T-helper 22 cell (primary cell): ENCODE data around the gene APOBEC3C.
"Not testable (repeated sequence)": the region's sequence is repeated elsewhere in the genome, so short reads cannot be mapped to it uniquely, and the experiment has no call there.

ENCODE experiments used
- DNase-seq: peaks from one replicate; pipeline ENCODE4 v3.0.0-alpha.2; 2020; ENCODE audit warnings: low read depth

The APOBEC3C gene

GRCh38 chr22:39024519-39025308, 10.7 kb downstream of the APOBEC3C start:
- DNase-seq = no peak

- DNase-seq = no peak
Measured at GRCh38 chr22:39026509-39027150, 12.6 kb downstream of the APOBEC3C start.

GRCh38 chr22:39027717-39028116, 13.7 kb downstream of the APOBEC3C start:
- no peak for DNase-seq

GRCh38 chr22:39028281-39028680, 14.2 kb downstream of the APOBEC3C start:
- no peak for DNase-seq

- DNase-seq = no peak
Measured at GRCh38 chr22:39029227-39029626, 15.2 kb downstream of the APOBEC3C start.

GRCh38 chr22:39030705-39031104, 16.6 kb downstream of the APOBEC3C start:
- no peak for DNase-seq

- DNase-seq = not testable (repeated sequence)
Measured at GRCh38 chr22:39031434-39032295, 17.6 kb downstream of the APOBEC3C start.

GRCh38 chr22:39037071-39037470, 23.0 kb downstream of the APOBEC3C start:
- DNase-seq = not testable (repeated sequence)

GRCh38 chr22:39039306-39040126, 25.5 kb downstream of the APOBEC3C start:
- DNase-seq = no peak

- DNase-seq = not testable (repeated sequence)
Measured at GRCh38 chr22:39040155-39040537, 26.1 kb downstream of the APOBEC3C start.

- peak; percentile 35 for DNase-seq
Measured at GRCh38 chr22:39040538-39041296, 26.7 kb downstream of the APOBEC3C start, which contains the start of gene APOBEC3F. TSS of gene APOBEC3F (plus strand) at chr22:39040864. CDS start at chr22:39040961, 97 bp downstream.

- DNase-seq = no peak
Measured at GRCh38 chr22:39041908-39042307, 27.9 kb downstream of the APOBEC3C start.

GRCh38 chr22:39043063-39043462, 29.0 kb downstream of the APOBEC3C start:
- not testable (repeated sequence) for DNase-seq

- DNase-seq = not testable (repeated sequence)
Measured at GRCh38 chr22:39045136-39045535, 31.1 kb downstream of the APOBEC3C start.

- DNase-seq = not testable (repeated sequence)
Measured at GRCh38 chr22:39049486-39049885, 35.4 kb downstream of the APOBEC3C start.

GRCh38 chr22:39051844-39052495, 37.9 kb downstream of the APOBEC3C start:
- not testable (repeated sequence) for DNase-seq

GRCh38 chr22:39055658-39056057, 41.6 kb downstream of the APOBEC3C start:
- DNase-seq = no peak

GRCh38 chr22:39061290-39061689, 47.2 kb downstream of the APOBEC3C start:
- DNase-seq = not testable (repeated sequence)

GRCh38 chr22:39061951-39062350, 47.9 kb downstream of the APOBEC3C start:
- DNase-seq = not testable (repeated sequence)

- not testable (repeated sequence) for DNase-seq
Measured at GRCh38 chr22:39063904-39064303, 49.8 kb downstream of the APOBEC3C start.
